Stimulated activated memory B cell treated with anti-CD40 and anti-IgM and Interleukin-4, amounts not matched to agents 10 μg/mL and 1 μg/mL and 100 μg/mL, for 72 hours (primary cell): ENCODE data around the gene COA4.

Experiments used
- ATAC-seq: fragments of 150-1000 bp; cut with Tn5 transposase; 2 replicates; pipeline ENCODE4 v1.10.0; 2021
- H3K27ac Mint-ChIP-seq: one replicate; pipeline ENCODE4 v1.8.0; 2022; ENCODE audit warnings: mild to moderate bottlenecking, mixed read lengths
- H3K27me3 Mint-ChIP-seq: one replicate; pipeline ENCODE4 v1.8.0; 2022; ENCODE audit warnings: mixed read lengths
- H3K36me3 Mint-ChIP-seq: one replicate; pipeline ENCODE4 v1.8.0; 2022; ENCODE audit warnings: mixed read lengths
- H3K4me1 Mint-ChIP-seq: one replicate; pipeline ENCODE4 v1.8.0; 2022; ENCODE audit warnings: mixed read lengths
- H3K4me3 Mint-ChIP-seq: one replicate; pipeline ENCODE4 v1.8.0; 2022; ENCODE audit warnings: mild to moderate bottlenecking, moderate library complexity, mixed read lengths
- H3K9me3 Mint-ChIP-seq: one replicate; pipeline ENCODE4 v1.8.0; 2022; ENCODE audit warnings: mixed read lengths

Gene COA4

DNA sequence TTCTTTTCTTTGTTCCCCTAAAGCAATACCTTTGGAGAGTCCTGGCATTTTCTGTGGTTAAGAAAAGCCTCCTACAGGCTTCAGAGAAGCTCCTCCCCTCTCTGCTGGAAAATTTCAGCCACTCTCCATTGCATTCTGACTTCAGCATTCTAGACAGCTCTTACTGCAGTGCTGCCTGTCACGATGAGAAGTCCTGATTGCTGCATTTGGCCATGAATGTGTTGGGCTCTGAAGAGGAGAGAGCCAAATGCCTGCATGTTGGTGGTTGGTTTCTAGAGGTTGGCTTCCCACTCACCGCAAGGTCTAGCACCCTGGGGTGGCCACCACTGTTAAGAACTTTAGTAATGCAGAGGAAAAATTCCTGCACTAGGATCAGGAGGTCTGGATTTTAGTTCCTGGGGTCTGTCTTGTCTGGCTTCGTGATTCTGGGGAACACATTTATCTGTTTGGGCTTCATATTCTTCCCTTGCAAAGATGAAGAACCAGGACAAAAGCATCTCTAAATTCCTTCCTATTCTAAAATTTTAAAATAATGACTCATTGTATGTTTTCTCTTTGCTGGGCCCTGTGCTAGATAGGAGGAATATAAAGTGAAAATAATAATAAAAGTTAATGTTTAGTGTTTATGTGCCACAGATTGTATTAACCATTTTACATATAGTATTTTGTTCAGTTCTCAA lies 38.1 kb downstream of the COA4 start:
- no peaks in the 10 kb centered on the region for H3K9me3 Mint-ChIP-seq
- no peak overlapping the region for H3K27ac Mint-ChIP-seq
- H3K27me3 Mint-ChIP-seq, result no peaks in the 10 kb centered on the region
- peaks cover 9% of the 10 kb centered on the region for H3K4me1 Mint-ChIP-seq
- ATAC-seq, result no peak
- H3K36me3 Mint-ChIP-seq, result peaks cover 42% of the 10 kb centered on the region
- H3K4me3 Mint-ChIP-seq, result no peak overlapping the region

DNA sequence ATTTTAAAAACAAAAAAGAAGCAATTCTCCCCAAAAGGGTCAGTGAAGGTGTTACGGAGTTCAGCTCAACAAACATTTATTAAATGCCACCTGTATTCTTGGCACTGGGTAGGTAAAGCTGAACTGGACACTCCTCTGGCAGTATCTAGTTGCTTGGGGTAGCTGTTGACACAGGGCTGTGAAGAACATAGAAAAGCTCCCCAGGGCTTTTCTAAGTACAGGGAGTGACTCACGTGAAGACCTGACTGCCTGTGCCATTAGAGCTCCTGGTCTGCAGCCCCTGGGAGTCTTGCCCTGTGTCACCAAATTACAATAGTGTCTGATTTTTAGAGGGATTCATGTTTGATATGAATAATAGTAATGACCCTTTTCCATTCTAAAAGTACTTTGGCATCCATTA lies 43.6 kb downstream of the COA4 start:
- H3K4me1 Mint-ChIP-seq, result peaks cover 9% of the 10 kb centered on the region
- H3K36me3 Mint-ChIP-seq, result peaks cover 47% of the 10 kb centered on the region
- no peak overlapping the region for H3K4me3 Mint-ChIP-seq
- H3K9me3 Mint-ChIP-seq, result no peaks in the 10 kb centered on the region
- no peaks in the 10 kb centered on the region for H3K27me3 Mint-ChIP-seq
- ATAC-seq, result no peak
- H3K27ac Mint-ChIP-seq, result no peak overlapping the region

- Mint-ChIP-seq H3K36me3 (peaks cover 52% of the 10 kb centered on the region), H3K4me1 (peaks cover 9% of the 10 kb centered on the region), H3K27ac (no peak overlapping the region)
These were observed 46.4 kb downstream of the COA4 start for GRCh38 chr11:73830261-73830660.

More at GRCh38 chr11:73830261-73830660, 46.4 kb downstream of the COA4 start:
- ATAC-seq, result no peak
- H3K9me3 Mint-ChIP-seq, result no peaks in the 10 kb centered on the region
- no peaks in the 10 kb centered on the region for H3K27me3 Mint-ChIP-seq
- no peak overlapping the region for H3K4me3 Mint-ChIP-seq
